Measurements from ENCODE around the gene BBS9.

Gene BBS9

DNA sequence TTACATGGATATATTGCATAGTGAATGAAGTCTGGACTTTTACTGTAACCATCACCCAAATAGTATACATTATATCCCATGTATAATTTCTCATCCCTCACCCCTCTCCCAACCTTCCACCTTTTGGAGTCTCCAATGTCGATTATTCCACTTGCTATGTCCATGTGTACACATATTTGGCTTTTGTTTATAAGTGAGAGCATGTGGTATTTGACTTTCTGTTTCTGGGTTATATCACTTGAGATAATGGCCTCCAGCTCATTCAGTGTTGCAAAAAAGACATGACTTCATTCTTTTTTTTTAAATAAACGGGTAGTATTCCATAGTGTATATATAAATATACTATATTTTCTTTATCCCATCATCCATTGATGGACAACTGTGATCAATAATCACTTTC, 487.4 kb downstream of the BBS9 start:
- TF ChIP-seq, protein P1, sequence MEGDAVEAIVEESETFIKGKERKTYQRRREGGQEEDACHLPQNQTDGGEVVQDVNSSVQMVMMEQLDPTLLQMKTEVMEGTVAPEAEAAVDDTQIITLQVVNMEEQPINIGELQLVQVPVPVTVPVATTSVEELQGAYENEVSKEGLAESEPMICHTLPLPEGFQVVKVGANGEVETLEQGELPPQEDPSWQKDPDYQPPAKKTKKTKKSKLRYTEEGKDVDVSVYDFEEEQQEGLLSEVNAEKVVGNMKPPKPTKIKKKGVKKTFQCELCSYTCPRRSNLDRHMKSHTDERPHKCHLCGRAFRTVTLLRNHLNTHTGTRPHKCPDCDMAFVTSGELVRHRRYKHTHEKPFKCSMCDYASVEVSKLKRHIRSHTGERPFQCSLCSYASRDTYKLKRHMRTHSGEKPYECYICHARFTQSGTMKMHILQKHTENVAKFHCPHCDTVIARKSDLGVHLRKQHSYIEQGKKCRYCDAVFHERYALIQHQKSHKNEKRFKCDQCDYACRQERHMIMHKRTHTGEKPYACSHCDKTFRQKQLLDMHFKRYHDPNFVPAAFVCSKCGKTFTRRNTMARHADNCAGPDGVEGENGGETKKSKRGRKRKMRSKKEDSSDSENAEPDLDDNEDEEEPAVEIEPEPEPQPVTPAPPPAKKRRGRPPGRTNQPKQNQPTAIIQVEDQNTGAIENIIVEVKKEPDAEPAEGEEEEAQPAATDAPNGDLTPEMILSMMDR (IDR thresholded peaks at IDR 0.05), result no peak

DNA sequence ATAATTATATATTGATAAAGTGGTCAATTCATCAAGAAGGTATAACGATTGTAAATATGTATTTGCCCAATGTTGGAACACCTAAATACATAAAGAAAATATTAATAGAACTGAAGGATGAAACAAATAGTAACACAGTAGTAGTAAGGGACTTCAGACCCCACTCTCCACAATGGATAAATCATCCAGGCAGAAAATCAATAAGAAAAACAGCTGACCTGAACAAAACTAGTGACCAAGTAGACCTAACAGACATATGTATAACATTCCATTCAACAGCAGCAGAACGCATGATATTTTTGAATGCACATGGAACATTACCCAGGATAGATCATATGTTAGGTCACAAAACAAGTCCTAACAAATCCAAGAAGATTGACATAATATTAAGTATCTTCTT, 489.9 kb downstream of the BBS9 start:
- TF ChIP-seq, protein P1 (IDR thresholded peaks at IDR 0.05), result no peak

DNA sequence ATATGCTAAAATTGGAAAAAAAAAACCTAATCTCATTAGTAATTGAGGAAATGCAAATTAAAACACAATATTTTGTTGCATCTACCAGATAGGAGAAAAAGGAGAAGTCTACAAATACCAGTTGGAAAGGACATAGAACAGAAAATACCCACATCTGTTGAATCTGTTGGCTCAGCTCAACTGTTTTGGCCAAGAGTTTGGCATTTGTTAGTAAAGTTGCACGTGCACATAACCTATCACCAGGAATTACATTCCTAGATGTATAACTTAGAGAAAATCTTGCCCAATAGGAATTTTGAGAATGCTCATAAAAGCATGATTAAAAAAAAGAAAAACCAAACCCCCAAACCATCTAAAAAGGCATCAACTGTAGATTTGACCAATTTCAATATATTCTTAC, 493.9 kb downstream of the BBS9 start:
- TF ChIP-seq, protein P1 (IDR thresholded peaks at IDR 0.05), result no peak

DNA sequence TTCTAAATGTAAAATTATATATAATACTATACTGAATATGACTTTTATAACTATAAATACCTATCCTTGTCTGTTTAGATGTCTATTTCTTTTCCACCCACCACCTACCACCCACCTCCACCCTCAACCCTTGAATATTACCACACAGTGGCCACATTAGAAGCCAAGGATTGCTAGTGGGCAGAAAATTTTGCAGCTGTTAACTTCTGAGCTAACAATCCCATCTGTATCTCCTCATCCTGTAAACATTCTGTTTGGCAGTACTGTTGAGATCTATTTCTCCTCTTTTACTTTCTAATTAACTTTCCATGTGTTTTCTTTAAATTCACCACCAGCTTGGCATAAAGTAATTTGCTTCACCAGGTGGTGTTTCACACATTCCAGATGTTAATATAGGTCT, 494.9 kb downstream of the BBS9 start:
- TF ChIP-seq, protein P1 (IDR thresholded peaks at IDR 0.05), result no peak

DNA sequence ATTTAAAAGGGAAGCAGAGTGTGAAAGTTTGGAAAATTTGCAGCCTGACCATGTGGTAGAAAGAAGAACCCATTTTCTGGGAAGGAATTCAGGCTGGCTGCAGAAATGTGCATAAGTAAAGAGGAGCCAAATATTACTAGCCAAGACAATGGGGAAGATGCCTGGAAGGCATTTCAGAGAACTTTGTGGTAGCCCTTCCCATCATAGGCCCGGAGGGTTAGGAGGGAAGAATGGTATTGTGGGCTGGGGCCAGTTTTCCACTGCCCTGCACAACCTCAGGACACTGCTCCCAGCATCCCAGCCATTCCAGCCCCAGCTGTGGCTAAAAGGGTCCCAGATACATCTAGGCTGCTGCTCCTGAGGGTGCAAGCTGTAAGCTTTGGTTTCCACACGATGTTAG, 497.5 kb downstream of the BBS9 start:
- TF ChIP-seq, protein P1 (IDR thresholded peaks at IDR 0.05), result no peak

DNA sequence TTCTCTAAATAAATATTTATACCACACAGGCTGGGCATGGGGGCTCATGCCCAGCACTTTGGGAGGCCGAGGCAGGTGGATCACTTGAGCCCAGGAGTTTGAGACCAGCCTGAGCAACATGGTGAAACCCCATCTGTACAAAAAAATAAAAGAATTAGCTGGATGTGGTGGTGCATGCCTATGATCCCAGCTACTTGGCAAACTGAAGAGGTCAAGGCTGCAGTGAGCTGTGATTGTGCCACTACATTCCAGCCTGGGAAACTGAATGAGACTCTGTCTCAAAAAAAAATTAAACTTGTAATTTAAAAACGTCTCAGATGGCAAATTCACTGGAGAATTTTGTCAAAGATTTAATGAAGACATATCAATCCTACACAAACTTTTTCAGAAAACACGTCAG, 498.4 kb downstream of the BBS9 start:
- TF ChIP-seq, protein P1 (IDR thresholded peaks at IDR 0.05), result no peak

DNA sequence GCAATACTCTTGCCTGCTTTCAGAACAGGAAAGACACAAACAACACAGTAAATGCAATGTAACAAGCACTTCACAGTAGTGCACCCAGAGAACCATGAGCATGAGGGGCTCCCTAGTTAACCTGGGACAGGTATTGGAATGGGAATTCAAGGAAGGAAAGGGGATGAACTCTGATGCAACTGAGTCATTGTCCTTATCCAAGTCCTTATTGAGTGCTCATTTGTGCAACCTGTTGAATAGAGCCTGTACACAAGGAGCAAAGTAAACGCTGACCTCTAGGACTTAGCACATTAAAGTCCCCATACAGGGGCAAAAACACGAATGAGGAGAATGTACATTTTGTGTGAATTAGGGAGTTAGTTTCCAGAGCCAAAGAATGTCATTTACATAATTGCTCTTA, 499.5 kb downstream of the BBS9 start:
- TF ChIP-seq, protein P1 (IDR thresholded peaks at IDR 0.05), result no peak

DNA sequence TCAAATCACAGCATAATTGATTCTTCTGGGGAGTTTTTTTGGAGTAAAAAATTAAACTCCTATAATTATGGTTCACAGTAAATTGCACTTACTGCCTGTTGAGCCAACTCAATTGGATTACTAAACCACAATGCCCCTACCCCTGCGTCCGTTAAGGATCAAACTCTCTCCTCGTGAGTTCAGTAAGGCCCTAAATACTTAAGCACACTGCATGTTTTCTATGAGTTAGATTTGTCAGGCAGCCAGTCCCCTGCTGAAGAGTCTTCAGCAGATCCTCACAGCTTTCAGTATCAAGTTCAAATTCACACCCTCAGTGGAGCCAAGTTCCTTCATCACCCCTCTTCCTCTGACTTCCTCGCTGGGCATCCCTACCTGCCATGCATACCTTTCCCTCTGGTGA, 501.0 kb downstream of the BBS9 start:
- TF ChIP-seq, protein P1 (IDR thresholded peaks at IDR 0.05), result no peak

Measured in LNCAP (cell line).